DOHH2 (cell line): ENCODE results near the gene GALNT14.

Experiments
- CTCF ChIP-seq: fragments of 200-600 bp; sonication (generic); IDR thresholded peaks from one replicate; pipeline ENCODE4 v1.5.1; 2014; ENCODE audit warnings: antibody characterized with exemption, mild to moderate bottlenecking, low read depth, low read length; ENCODE audit not compliant: poor library complexity, severe bottlenecking
- EZH2phosphoT487 ChIP-seq: fragments of 200-600 bp; sonication (generic); IDR thresholded peaks from 2 replicates; pipeline ENCODE4 v1.6.1; 2017; ENCODE audit warnings: borderline replicate concordance, mild to moderate bottlenecking, antibody characterized with exemption, low read length, moderate library complexity, mixed read lengths

GRCh38 chr2:31047599-31047998, 90.6 kb downstream of the GALNT14 start:
- TF ChIP-seq CTCF (no peak), EZH2phosphoT487 (no peak)
